Putamen (tissue), 1 donor: Measurements from ENCODE around the gene NEDD9.
A peak's percentile ranks its signal among the peaks of the same experiment; 100 is the strongest.

Source experiments
- DNase-seq: peaks from one replicate; pipeline ENCODE4 v3.0.0-alpha.2; 2016; ENCODE audit warnings: low spot score

The NEDD9 gene

GRCh38 chr6:11233673-11234573 is 1.5 kb upstream of the NEDD9 start:
- no peak for DNase-seq

DNA sequence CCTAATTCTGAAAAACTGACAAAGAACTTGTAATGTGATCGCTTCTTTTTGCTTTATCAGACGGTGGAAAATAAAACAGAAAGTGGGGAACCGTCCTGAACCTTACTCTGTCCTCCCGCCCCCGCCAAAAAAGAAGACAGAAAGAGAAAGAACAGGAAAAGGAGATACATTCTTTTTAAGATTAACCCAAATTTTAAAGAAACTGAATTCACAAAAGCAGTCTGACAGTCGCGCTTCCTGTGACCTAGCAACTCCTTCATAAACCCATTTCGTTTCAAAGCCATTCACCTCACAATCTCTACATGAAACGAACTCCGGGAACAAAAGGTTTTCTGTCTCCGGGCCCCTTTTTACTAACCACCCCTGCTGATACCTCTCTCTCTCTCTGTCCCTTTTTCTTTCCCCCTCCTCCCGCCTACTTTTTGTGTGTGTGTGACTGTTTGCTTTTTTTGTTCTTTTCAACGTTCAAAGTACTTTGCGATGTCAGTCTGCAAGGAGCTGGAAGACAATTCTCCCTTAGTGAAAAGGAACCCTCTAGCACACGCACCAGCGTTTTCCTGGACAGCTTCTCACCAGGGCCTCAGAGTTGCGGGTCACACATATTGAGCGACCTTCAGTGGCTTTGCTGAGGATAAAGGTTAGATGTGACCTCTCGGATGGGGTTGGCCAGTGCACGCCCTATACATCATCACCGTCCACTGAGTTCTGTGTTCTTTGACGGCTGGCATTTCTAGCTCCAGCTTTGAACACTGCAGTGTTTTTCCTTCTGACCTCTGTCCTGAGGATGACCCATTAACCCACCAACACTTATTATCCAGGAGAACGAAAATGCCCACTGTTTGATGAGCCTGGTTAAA is 530 bp upstream of the NEDD9 start:
- no peak for DNase-seq

DNA sequence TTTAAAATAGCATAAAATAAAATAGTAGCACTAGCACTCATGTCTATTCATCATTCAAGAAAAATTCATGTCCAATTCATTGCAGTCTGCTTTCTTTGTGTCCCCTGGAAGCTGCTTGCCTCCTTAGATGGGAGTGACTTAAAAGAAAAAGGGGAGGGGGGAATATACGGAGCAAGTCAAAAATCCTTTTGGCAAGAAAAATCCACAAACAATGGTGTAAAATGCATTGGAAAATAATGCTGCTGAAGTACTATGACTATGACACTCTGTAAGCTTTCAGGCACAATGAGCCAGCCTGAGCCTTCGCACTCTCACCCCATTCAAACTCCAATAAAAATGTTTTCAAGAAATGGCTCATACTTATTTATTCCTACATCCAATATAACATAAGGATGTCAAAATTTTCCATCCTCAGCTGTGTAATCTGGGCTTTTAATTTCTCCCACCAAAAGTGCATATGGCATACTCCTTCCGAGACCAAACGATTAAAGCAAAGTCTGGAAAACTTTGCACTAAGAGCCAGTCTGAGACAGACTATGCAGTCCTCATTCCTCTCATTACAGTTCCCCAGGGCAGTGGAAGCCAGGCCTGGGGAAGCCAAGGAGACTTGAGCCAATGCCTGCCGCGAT is 790 bp downstream of the NEDD9 start:
- DNase-seq = no peak

DNA sequence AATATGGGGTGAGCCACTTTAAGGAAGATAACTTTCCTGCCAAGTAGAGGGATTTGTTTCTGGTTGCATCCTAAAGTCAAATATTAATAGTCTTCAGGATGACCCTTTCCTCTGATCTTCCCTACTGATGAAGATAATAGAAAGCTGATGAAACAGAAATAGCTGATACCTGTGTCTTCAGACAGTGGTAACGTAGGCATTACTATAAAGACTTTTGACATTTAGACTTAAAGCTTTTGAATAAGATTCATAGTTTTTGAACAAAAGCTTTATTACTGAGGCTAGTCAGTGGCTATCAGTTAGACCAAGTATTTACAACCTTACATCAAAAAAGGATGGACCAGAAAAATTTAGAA is 1.4 kb downstream of the NEDD9 start:
- DNase-seq = no peak

DNA sequence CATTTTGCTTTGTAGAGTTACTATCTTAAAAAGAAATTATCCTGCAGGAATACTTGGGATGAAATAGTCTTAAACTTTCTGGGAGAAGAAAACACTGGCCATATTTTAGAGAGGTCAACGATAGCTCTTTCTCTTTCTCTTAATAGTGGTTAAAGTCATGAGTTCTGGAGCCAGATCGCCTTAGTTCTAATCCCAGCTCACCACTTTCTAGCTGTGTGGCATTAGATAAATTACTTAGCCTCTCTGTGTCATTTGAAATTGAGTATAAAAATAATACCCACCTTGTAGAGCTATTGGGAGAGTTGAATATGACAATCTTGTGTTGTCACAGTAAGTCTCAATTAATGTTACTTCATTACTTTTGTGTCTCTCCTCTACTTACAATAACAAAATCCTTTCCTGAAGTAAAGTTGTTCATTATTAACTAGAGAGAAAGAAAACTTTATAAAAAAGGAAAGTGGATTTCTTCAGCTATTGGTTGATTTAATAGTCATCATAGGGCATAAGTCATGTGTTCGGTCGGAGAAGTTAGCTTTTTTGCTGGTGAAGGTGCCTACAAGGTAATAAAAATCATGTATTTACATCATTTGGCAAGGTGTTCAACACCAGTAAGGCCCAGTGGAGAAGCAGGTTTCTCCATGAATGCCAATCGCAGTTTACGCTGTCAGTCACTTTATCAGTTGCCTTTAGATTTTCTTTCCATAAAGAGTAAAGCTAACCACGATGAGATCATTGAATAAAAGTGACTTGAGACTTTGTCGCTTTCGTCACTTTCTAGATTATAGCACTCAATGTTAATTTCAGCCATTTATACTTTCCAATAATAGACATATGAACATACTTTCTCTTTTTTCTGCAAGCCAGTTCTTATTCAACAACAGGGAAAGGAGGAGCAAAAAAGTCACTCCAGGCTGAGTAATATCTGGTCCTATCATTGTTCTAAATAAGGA is 2.0 kb downstream of the NEDD9 start:
- DNase-seq = no peak

DNA sequence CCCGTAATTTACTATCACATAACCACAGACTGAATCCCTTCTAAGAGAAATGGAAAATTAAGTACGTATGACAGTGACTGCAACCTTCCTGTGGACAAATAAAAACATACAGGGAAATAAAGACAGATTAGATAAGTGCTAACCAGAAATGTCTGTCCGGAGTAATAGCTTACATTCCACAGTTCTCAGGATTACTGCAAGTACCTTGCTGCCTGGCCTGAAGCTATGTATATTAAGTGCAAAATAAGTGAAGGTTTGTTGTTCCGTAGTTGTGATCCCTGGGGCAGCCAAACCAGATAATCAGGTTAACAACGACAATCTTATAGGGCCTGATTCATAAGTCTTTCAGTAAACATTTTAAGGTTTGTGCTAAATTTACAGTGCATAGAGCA is 2.8 kb downstream of the NEDD9 start:
- no peak for DNase-seq

- DNase-seq = no peak
Measured at GRCh38 chr6:11228935-11229654, 3.4 kb downstream of the NEDD9 start.

- no peak for DNase-seq
Measured at GRCh38 chr6:11227698-11228097, 4.8 kb downstream of the NEDD9 start.

GRCh38 chr6:11226005-11226404 is 6.5 kb downstream of the NEDD9 start:
- no peak for DNase-seq

DNA sequence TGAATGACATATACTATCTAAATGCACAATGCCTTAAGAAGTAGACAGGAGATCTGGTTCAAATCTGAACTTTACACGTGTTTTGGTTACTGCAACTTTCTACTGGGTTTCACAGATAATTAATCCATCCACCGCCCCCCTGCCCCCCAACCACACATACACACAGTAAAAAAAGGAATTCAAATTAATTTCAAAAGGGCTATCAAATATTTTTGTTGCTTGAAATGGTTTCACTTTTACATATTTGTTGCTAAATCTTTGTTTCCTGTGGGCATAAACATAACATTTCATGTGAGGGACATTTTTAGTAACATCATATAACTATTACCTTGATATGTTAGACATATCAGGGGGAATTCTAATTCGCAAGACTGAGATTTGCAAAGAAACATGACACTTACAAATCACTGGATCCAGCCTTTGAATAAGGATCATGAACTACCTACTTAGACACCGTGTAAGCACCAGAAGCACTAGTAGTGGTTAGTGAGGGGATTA is 7.5 kb downstream of the NEDD9 start:
- DNase-seq = no peak

- DNase-seq = no peak
Measured at GRCh38 chr6:11224252-11224965, 8.1 kb downstream of the NEDD9 start.

GRCh38 chr6:11223286-11223864 is 9.1 kb downstream of the NEDD9 start:
- no peak for DNase-seq

DNA sequence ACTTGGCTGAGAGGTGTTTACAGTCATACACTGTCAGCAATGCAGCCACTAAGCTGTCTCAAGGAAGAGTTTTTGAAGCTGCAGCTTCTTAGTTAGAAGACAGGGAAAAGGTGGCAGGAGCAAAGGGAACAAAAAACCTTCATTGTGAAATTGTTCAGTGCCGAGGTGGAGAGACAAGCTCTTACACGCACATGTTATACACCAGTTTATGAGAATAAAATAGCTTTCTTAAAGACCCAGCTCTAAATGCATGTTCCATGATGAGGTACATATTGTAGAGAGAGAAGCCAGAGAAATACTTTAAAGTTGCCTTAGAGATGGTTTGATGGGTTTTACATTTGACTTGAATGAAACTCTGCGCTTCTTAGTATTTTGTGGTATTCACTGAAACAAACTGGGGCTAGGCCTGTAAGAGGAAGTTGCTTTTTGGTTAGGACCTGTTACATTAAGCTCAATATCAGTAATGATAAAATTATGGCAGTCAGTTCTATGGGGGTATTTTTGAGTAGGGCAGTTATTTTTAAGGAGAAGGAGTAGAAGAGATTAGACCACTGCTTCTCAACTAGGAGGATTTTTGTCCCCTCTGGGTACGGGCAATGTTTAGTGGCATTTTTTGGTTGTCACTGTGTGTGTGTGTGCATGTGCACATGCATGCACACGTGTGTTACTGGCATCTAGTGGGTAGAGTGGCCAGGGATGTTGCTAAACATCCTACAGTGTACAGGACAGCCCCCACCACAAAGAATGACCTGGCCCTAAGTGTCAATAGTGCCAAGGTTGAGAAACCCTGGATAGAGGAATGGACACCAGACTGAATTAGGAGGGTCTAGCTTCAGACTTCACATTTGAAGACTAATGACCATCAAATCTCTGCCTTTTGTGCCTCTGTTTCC is 9.8 kb downstream of the NEDD9 start:
- DNase-seq = no peak

GRCh38 chr6:11221623-11222384 is 10.7 kb downstream of the NEDD9 start:
- no peak for DNase-seq

DNA sequence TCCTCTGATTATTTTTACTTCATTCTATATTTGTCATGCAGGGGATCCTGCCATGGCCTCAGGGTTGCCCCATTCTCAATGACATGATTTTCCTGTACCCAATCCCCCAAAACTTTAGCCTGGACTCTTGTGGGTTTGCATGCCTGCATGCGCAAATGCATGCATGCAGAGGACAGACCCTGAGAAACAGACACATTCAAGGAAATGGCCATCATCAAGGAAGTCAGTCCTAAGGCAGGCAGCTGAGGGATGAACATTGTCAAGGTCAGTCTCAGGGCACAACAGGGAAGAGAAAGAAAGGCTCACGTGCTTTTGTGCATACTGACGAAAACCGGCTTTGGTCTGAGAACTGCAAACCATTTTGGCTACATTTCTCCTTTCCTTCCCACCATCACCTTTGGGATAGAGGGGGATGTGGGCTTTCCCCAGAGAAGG is 13.1 kb downstream of the NEDD9 start:
- DNase-seq = no peak

GRCh38 chr6:11218538-11219399 is 13.7 kb downstream of the NEDD9 start:
- peak; percentile 42 for DNase-seq

DNA sequence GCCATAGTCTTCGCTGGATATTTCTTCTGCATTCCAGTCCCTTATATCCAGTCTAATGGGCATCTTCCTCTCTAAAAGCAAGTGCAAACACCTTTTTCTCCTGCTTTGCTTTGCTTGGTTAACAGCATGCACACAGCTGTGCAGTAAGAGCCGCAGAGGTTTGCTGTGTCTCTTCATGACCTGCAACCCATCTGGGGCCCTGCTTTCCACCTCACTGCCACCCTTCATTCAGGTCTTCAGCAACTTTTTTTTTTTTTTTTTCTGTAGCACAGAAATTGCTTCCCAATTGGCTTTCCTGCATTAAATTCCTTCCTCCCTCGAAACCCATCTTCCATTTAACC is 14.4 kb downstream of the NEDD9 start:
- no peak for DNase-seq
